GM19351 (cell line): ENCODE measurements around the gene ACAA1.
"Not testable (repeated sequence)": the region's sequence is repeated elsewhere in the genome, so short reads cannot be mapped to it uniquely, and the experiment has no call there.

Experiments used
- ATAC-seq: cut with Tn5 transposase; IDR thresholded peaks from one replicate; pipeline ENCODE4 v1.9.1; 2021; ENCODE audit warnings: mild to moderate bottlenecking, moderate library complexity; ENCODE audit not compliant: unreplicated experiment

Gene ACAA1

GRCh38 chr3:38107911-38108648 lies 28.8 kb downstream of the ACAA1 start:
- ATAC-seq = no peak

- ATAC-seq = no peak
Observed at GRCh38 chr3:38105525-38105924, 31.4 kb downstream of the ACAA1 start.

GRCh38 chr3:38102444-38102814 lies 34.5 kb downstream of the ACAA1 start:
- no peak for ATAC-seq

GRCh38 chr3:38101811-38102443 lies 35.0 kb downstream of the ACAA1 start:
- ATAC-seq = no peak

GRCh38 chr3:38100498-38100897 lies 36.4 kb downstream of the ACAA1 start:
- ATAC-seq = no peak

- no peak for ATAC-seq
Observed at GRCh38 chr3:38099518-38099917, 37.4 kb downstream of the ACAA1 start.

- ATAC-seq = no peak
Observed at GRCh38 chr3:38098376-38098723, 38.6 kb downstream of the ACAA1 start.

GRCh38 chr3:38097446-38098375 lies 39.2 kb downstream of the ACAA1 start:
- ATAC-seq = no peak

GRCh38 chr3:38095669-38096483 lies 41.1 kb downstream of the ACAA1 start:
- no peak for ATAC-seq

GRCh38 chr3:38094999-38095398 lies 41.9 kb downstream of the ACAA1 start:
- ATAC-seq = no peak

- ATAC-seq = no peak
Observed at GRCh38 chr3:38090453-38090852, 46.5 kb downstream of the ACAA1 start.

- no peak for ATAC-seq
Observed at GRCh38 chr3:38089163-38089562, 47.8 kb downstream of the ACAA1 start.

GRCh38 chr3:38088126-38089078 lies 48.5 kb downstream of the ACAA1 start:
- ATAC-seq = no peak

- not testable (repeated sequence) for ATAC-seq
Observed at GRCh38 chr3:38087278-38087677, 49.6 kb downstream of the ACAA1 start.

- no peak for ATAC-seq
Observed at GRCh38 chr3:38086496-38086895, 50.4 kb downstream of the ACAA1 start.

- ATAC-seq = no peak
Observed at GRCh38 chr3:38085943-38086324, 51.0 kb downstream of the ACAA1 start.

GRCh38 chr3:38085311-38085942 lies 51.5 kb downstream of the ACAA1 start:
- ATAC-seq = no peak

- ATAC-seq = no peak
Observed at GRCh38 chr3:38084334-38085310, 52.3 kb downstream of the ACAA1 start.
